ENCODE measurements around the gene CDK3. TPM values are rescaled to one million over a fixed set of nuclear protein-coding genes. Genes with fewer than 3 reads are reported as not detected.

Gene CDK3
- total and polyA plus RNA-seq, 2 donors (not counting 1 experiment from before 2014, with no cell fraction given) = 15.0 to 20.5 TPM

DNA sequence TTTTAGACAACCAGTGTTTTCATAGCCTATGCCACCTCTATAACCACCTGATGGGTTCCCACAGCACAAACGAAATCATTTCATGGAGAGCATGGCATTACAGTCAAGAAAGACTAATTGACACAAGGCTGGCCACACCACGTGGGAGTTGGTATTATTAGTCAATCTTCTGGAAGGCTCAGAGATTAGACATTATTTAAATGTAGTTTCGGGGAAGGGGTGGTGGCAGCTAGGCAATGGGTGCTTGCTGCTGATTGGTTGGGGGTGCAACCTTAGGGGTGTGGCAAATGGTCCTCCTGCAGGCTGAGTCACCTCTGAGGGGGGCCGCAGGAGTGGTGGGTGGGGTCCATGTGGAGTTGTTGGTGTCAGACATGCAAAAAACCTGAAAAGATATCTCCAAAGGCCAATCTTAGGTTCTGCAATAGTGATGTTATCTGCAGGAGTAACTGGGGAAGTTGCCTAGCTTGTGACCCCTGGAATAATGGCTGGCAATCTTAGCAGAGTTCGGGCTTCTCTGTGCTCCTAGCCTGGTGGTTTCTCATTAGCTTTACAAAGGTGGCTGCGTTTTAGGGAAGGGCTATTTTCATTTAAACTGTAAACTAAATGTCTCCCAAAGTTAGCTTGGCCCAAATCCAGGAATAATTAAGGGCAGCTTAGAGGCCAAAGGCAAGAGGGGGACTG lies 17.0 kb upstream of the CDK3 start:
- intact Hi-C loops (cut with micrococcal nuclease) = no loop called here
- Histone ChIP-seq H3K79me2 (ENCODE audit: control insufficient read depth, insufficient read depth, low read length) (peaks cover 23% of the 10 kb centered on the region), H3K9me3 (ENCODE audit: control extremely low read depth in 1 of 3, control insufficient read depth in 2 of 3, insufficient read depth in 1 of 3, low read length in 2 of 3) (no peaks in the 10 kb centered on the region), H3K36me3 (replicated peaks in 1 of 2; ENCODE audit: control extremely low read depth in 1 of 2, control insufficient read depth in 1 of 2, extremely low read depth in 1 of 2, insufficient read depth in 2 of 2, low read length in 1 of 2) (no peaks in the 10 kb centered on the region), H3K27ac (ENCODE audit: low read length in 2 of 2) (no peak overlapping the region), H3K9ac (ENCODE audit: low read length) (no peak overlapping the region), H3K27me3 (replicated peaks in 1 of 4; ENCODE audit: control extremely low read depth in 1 of 4, control insufficient read depth in 3 of 4, insufficient read depth in 4 of 4, low read length in 3 of 4) (no peaks in the 10 kb centered on the region), H3K4me1 (ENCODE audit: control insufficient read depth in 2 of 2, insufficient read depth in 2 of 2, low read length in 2 of 2) (peaks cover 6 to 11% of the 10 kb centered on the region in 2 donors), H2AFZ (ENCODE audit: insufficient read depth, low read depth, low read length, poor library complexity, severe bottlenecking) (no peak overlapping the region), H3K4me3 (ENCODE audit: control extremely low read depth in 1 of 5, extremely low read depth in 1 of 5, insufficient read depth in 1 of 5, low read depth in 2 of 5, low read length in 4 of 5) (no peak overlapping the region), H4K20me1 (ENCODE audit: control insufficient read depth, insufficient read depth, low read length, poor library complexity, severe bottlenecking) (no peaks in the 10 kb centered on the region), H3K4me2 (replicated peaks; ENCODE audit: low read depth, low read length, poor library complexity, severe bottlenecking) (no peak overlapping the region)
- peaks cover 19% of the 10 kb centered on the region for H3K4me1 Mint-ChIP-seq
- H3K27ac Mint-ChIP-seq = no peak overlapping the region
- H3K9me3 Mint-ChIP-seq (ENCODE audit: insufficient read depth) = no peaks in the 10 kb centered on the region
- no peaks in the 10 kb centered on the region for H3K27me3 Mint-ChIP-seq
- CTCF ChIA-PET = interaction anchor here (0.6 to 2.0 kb wide), 4 partner anchors 14 to 45 kb away, joined by 3 to 6 read pairs (median 4); no protein-coding TSS in a partner anchor
- TF ChIP-seq EZH2 (IDR thresholded peaks at IDR 0.05; ENCODE audit: borderline replicate concordance, insufficient read depth, low read depth, low read length, poor library complexity, severe bottlenecking) (no peak), CTCF (IDR thresholded peaks at IDR 0.05) (no peak)
- POLR2A ChIA-PET = no interaction called here
- DNase-seq (no peak), ATAC-seq (ENCODE audit: low read depth) (no peak)
- no peak overlapping the region for H3K4me3 Mint-ChIP-seq
- WGBS (ENCODE audit: insufficient coverage) = 93% methylated on average over 3 of the region's 6 CpGs

- ATAC-seq (ENCODE audit: low read depth) (no peak), DNase-seq (no peak)
- Mint-ChIP-seq H3K4me3 (no peak overlapping the region), H3K27me3 (no peaks in the 10 kb centered on the region), H3K27ac (no peak overlapping the region), H3K4me1 (peaks cover 4% of the 10 kb centered on the region), H3K9me3 (ENCODE audit: insufficient read depth) (no peaks in the 10 kb centered on the region)
- Histone ChIP-seq H3K27me3 (replicated peaks in 1 of 4; ENCODE audit: control extremely low read depth in 1 of 4, control insufficient read depth in 3 of 4, insufficient read depth in 4 of 4, low read length in 3 of 4) (no peaks in the 10 kb centered on the region), H3K9ac (ENCODE audit: low read length) (no peak overlapping the region), H3K4me3 (ENCODE audit: control extremely low read depth in 1 of 5, extremely low read depth in 1 of 5, insufficient read depth in 1 of 5, low read depth in 2 of 5, low read length in 4 of 5) (no peak overlapping the region), H2AFZ (ENCODE audit: insufficient read depth, low read depth, low read length, poor library complexity, severe bottlenecking) (no peak overlapping the region), H3K36me3 (replicated peaks in 1 of 2; ENCODE audit: control extremely low read depth in 1 of 2, control insufficient read depth in 1 of 2, extremely low read depth in 1 of 2, insufficient read depth in 2 of 2, low read length in 1 of 2) (no peaks in the 10 kb centered on the region), H4K20me1 (ENCODE audit: control insufficient read depth, insufficient read depth, low read length, poor library complexity, severe bottlenecking) (no peaks in the 10 kb centered on the region), H3K27ac (ENCODE audit: low read length in 2 of 2) (no peak overlapping the region), H3K4me2 (replicated peaks; ENCODE audit: low read depth, low read length, poor library complexity, severe bottlenecking) (no peak overlapping the region), H3K79me2 (ENCODE audit: control insufficient read depth, insufficient read depth, low read length) (peaks cover 4% of the 10 kb centered on the region), H3K4me1 (ENCODE audit: control insufficient read depth in 2 of 2, insufficient read depth in 2 of 2, low read length in 2 of 2) (no peaks in the 10 kb centered on the region), H3K9me3 (ENCODE audit: control extremely low read depth in 1 of 3, control insufficient read depth in 2 of 3, insufficient read depth in 1 of 3, low read length in 2 of 3) (no peaks in the 10 kb centered on the region)
- TF ChIP-seq CTCF (IDR thresholded peaks at IDR 0.05) (no peak), EZH2 (IDR thresholded peaks at IDR 0.05; ENCODE audit: borderline replicate concordance, insufficient read depth, low read depth, low read length, poor library complexity, severe bottlenecking) (no peak)
- WGBS (ENCODE audit: insufficient coverage) = no CpG with 5 or more reads among the region's 4 CpGs
- ChIA-PET CTCF (no interaction called here), POLR2A (no interaction called here)
- intact Hi-C loops (cut with micrococcal nuclease) = no loop called here
Measured at GRCh38 chr17:75985986-75986385, 14.7 kb upstream of the CDK3 start.
